ENCODE measurements around the gene GALNT18. TPM values are rescaled to one million over a fixed set of nuclear protein-coding genes. Genes with fewer than 3 reads are reported as not detected.
A peak's percentile ranks its signal among the peaks of the same experiment; 100 is the strongest.

Gene GALNT18
- total RNA-seq, 5 donors from 2014 or later (not counting 1 experiment from before 2014, with no cell fraction given), result 0.10 to 0.15 TPM; not detected in 3

DNA sequence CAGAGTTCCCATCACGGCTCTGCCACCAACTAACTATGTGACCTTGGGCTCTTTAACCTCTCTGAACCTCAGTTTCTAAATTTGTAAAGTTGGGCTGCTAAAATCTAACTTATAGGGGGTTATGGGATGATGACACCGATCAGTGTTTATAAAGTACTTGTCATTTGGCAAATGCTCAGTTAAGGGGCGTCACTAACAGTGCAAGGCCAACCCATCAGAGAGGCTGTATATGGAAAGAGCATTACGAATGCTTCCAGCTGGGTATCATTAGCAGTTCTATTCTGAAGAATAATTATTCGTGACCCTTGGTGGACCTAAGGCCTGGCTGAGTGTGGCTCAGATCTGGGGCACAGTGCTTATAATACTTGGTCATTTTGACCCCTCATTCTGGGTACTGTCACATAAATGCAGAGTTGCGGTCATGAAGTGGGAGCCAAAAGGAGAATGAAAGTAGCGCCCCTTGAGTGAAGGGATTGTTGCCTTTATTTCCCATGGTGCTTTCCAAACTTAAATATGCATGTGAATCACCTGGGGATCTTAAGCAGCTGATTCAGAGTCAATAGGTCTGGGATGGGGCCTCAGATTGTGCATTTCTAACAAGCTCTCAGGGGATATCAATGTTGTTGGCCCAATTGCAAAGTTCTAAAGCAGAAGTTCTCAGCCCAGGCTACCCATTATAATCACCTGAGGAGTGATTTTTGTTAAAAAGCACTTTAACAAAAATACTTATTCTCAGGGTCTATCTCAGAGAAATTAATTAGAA lies 384.6 kb downstream of the GALNT18 start:
- Histone ChIP-seq H3K9me3 (no peaks in the 10 kb centered on the region), H3K36me3 (ENCODE audit: control insufficient read depth in 2 of 2, extremely low read depth in 1 of 2, insufficient read depth in 1 of 2, low read length in 1 of 2) (no peaks in the 10 kb centered on the region), H3K27me3 (replicated peaks in 1 of 2; ENCODE audit: control insufficient read depth in 2 of 2, extremely low read depth in 1 of 2, insufficient read depth in 2 of 2, low read length in 1 of 2) (no peaks in the 10 kb centered on the region), H3K4me3 (ENCODE audit: control insufficient read depth in 1 of 2, extremely low read depth in 1 of 2, low read length in 1 of 2) (no peak overlapping the region), H3K4me1 (ENCODE audit: control insufficient read depth in 1 of 2, extremely low read depth in 1 of 2, insufficient read depth in 2 of 2, low read length in 2 of 2) (no peaks in the 10 kb centered on the region), H3K27ac (ENCODE audit: low read length) (no peak overlapping the region)
- ATAC-seq (replicated peaks in 1 of 4), result no peak
- Mint-ChIP-seq H3K36me3 (no peaks in the 10 kb centered on the region), H3K4me1 (peaks cover under 1 to 6% (median 4%) of the 10 kb centered on the region in 3 donors), H3K9me3 (peaks cover 0 to 4% (median 3%) of the 10 kb centered on the region in 3 donors), H3K27me3 (peaks cover 5 to 9% of the 10 kb centered on the region in 2 donors), H3K27ac (no peak overlapping the region), H3K4me3 (no peak overlapping the region)
- ChIA-PET CTCF (no interaction called here), POLR2A (no interaction called here)
- WGBS (ENCODE audit: insufficient coverage), result 88% methylated on average over 4 of the region's 7 CpGs
- DNase-seq, result no peak

DNA sequence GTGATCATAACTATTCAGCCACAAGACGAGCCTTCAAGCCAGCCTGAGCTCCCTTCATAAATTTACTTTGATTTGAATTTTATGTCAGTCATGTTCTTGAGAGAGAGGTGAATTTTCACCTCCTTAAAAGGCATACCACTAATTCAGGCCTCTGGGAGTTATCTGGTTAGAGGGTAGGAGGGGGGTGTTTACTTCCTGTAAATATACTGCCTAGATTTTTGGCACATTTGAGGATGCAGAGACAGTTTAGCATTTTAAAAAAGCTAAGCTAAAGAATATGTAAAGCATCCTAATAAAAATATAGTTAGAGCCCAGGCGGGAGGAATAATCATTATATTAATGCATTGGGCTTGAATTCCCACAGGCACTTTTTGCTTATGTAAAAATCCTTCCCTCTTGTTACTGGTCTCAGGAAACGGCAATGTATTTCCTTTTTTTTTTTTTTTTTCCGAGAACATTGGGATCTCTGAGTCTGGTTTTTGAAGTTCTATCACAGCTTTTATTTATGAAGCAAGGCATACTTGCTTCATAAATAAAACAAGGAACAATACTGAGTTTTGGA lies 385.2 kb downstream of the GALNT18 start:
- Histone ChIP-seq H3K4me1 (ENCODE audit: control insufficient read depth in 1 of 2, extremely low read depth in 1 of 2, insufficient read depth in 2 of 2, low read length in 2 of 2) (no peaks in the 10 kb centered on the region), H3K36me3 (ENCODE audit: control insufficient read depth in 2 of 2, extremely low read depth in 1 of 2, insufficient read depth in 1 of 2, low read length in 1 of 2) (no peaks in the 10 kb centered on the region), H3K27ac (ENCODE audit: low read length) (no peak overlapping the region), H3K9me3 (no peaks in the 10 kb centered on the region), H3K27me3 (replicated peaks in 1 of 2; ENCODE audit: control insufficient read depth in 2 of 2, extremely low read depth in 1 of 2, insufficient read depth in 2 of 2, low read length in 1 of 2) (no peaks in the 10 kb centered on the region), H3K4me3 (ENCODE audit: control insufficient read depth in 1 of 2, extremely low read depth in 1 of 2, low read length in 1 of 2) (no peak overlapping the region)
- ChIA-PET POLR2A (no interaction called here), CTCF (interaction anchor here in 1 of 2 donors (0.7 to 1.0 kb wide), 2 partner anchors 77 to 208 kb away, joined by 3 to 4 read pairs; no protein-coding TSS in a partner anchor)
- Mint-ChIP-seq H3K9me3 (peaks cover 0 to 4% (median 3%) of the 10 kb centered on the region in 3 donors), H3K27ac (no peak overlapping the region), H3K4me1 (peaks cover 0 to 2% (median 0%) of the 10 kb centered on the region in 3 donors), H3K36me3 (no peaks in the 10 kb centered on the region), H3K4me3 (no peak overlapping the region), H3K27me3 (peaks cover 5% of the 10 kb centered on the region in 2 donors)
- WGBS (ENCODE audit: insufficient coverage), result 100% methylated on average over 1 of the region's 4 CpGs
- no peak for DNase-seq
- no peak for ATAC-seq (replicated peaks in 1 of 4)

DNA sequence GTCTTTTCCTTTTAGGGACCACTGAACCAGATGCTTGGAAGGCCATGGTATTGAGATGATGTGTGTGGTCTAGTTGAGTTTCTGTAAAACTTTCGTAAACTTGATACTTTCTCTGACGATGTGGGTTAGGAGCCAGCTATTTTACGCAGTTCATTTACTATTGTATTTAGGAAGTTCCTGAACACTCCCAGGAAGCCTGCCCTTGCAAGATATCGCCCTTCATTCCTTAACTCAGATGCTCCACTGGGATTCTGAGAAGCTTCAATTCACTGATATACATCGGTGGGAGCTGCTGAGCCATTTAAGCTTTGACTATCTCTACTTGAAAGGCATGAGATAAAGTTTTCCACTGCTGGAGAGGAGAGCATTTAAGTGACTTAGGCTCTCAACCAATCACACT lies 390.0 kb downstream of the GALNT18 start:
- ChIA-PET CTCF (interaction anchor here in 1 of 2 donors (0.5 to 1.2 kb wide), 2 partner anchors 8 to 205 kb away, joined by 3 to 4 read pairs; no protein-coding TSS in a partner anchor), POLR2A (no interaction called here)
- DNase-seq, result no peak
- Histone ChIP-seq H3K4me1 (ENCODE audit: control insufficient read depth in 1 of 2, extremely low read depth in 1 of 2, insufficient read depth in 2 of 2, low read length in 2 of 2) (no peaks in the 10 kb centered on the region), H3K4me3 (ENCODE audit: control insufficient read depth in 1 of 2, extremely low read depth in 1 of 2, low read length in 1 of 2) (no peak overlapping the region), H3K36me3 (ENCODE audit: control insufficient read depth in 2 of 2, extremely low read depth in 1 of 2, insufficient read depth in 1 of 2, low read length in 1 of 2) (no peaks in the 10 kb centered on the region), H3K27me3 (replicated peaks in 1 of 2; ENCODE audit: control insufficient read depth in 2 of 2, extremely low read depth in 1 of 2, insufficient read depth in 2 of 2, low read length in 1 of 2) (peaks cover 0 to 16% of the 10 kb centered on the region in 2 experiments), H3K27ac (ENCODE audit: low read length) (no peak overlapping the region), H3K9me3 (no peaks in the 10 kb centered on the region)
- Mint-ChIP-seq H3K27ac (no peak overlapping the region), H3K4me3 (no peak overlapping the region), H3K4me1 (no peaks in the 10 kb centered on the region), H3K27me3 (peaks cover 14 to 17% of the 10 kb centered on the region in 2 donors), H3K36me3 (no peaks in the 10 kb centered on the region), H3K9me3 (no peaks in the 10 kb centered on the region)
- no peak for ATAC-seq (replicated peaks in 1 of 4)
- WGBS (ENCODE audit: insufficient coverage), result 64% methylated on average over 2 of the region's 5 CpGs

DNA sequence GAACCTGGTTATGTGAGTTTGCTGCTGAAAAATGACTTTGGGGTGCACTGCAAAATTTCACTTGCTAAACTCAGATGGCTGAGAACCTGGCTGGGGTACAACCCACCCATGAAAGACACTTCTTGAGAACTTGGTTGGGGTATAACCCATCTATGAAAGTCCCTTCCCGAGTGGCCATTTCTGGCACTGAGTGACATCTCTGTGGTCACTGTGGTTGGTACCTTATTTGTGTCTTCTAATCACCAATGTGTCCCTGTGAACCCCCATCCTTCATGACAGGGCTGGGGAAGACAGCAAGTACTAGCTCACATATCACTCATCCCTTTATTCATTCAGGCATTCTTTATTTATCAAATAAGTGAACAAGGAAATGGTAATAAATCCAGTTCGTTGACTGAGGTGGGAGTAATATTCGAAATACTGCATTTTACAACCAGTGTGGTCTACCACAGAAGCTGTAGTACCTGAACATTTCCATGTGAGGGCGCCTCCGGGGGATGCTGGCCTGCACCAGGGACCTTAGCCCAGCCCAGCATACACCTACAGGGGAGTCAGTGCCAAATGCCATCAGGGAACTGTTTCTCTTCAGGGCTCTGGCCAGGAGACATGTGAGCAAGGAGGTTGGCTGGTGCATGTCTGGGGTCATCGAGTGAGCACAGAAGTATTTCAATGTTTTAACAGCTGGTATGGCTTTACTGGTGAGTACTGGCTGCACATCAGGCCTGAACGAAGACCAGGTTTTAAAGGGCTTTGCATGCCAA lies 390.8 kb downstream of the GALNT18 start:
- Mint-ChIP-seq H3K4me3 (no peak overlapping the region), H3K9me3 (no peaks in the 10 kb centered on the region), H3K4me1 (no peaks in the 10 kb centered on the region), H3K27me3 (peaks cover 14 to 17% of the 10 kb centered on the region in 2 donors), H3K27ac (no peak overlapping the region), H3K36me3 (no peaks in the 10 kb centered on the region)
- ATAC-seq (replicated peaks in 1 of 4) (no peak), DNase-seq (peak in 6 of 35 experiments; percentile 3 to 21 (median 8))
- Histone ChIP-seq H3K9me3 (no peaks in the 10 kb centered on the region), H3K4me3 (ENCODE audit: control insufficient read depth in 1 of 2, extremely low read depth in 1 of 2, low read length in 1 of 2) (no peak overlapping the region), H3K4me1 (ENCODE audit: control insufficient read depth in 1 of 2, extremely low read depth in 1 of 2, insufficient read depth in 2 of 2, low read length in 2 of 2) (no peaks in the 10 kb centered on the region), H3K36me3 (ENCODE audit: control insufficient read depth in 2 of 2, extremely low read depth in 1 of 2, insufficient read depth in 1 of 2, low read length in 1 of 2) (no peaks in the 10 kb centered on the region), H3K27ac (ENCODE audit: low read length) (no peak overlapping the region), H3K27me3 (replicated peaks in 1 of 2; ENCODE audit: control insufficient read depth in 2 of 2, extremely low read depth in 1 of 2, insufficient read depth in 2 of 2, low read length in 1 of 2) (peaks cover 0 to 16% of the 10 kb centered on the region in 2 experiments)
- 49% methylated on average over 4 of the region's 7 CpGs for WGBS (ENCODE audit: insufficient coverage)
- CTCF ChIA-PET, result interaction anchor here (0.5 to 0.6 kb wide), 2 partner anchors 9 to 1267 kb away, joined by 3 to 4 read pairs; no protein-coding TSS in a partner anchor
- POLR2A ChIA-PET, result no interaction called here

DNA sequence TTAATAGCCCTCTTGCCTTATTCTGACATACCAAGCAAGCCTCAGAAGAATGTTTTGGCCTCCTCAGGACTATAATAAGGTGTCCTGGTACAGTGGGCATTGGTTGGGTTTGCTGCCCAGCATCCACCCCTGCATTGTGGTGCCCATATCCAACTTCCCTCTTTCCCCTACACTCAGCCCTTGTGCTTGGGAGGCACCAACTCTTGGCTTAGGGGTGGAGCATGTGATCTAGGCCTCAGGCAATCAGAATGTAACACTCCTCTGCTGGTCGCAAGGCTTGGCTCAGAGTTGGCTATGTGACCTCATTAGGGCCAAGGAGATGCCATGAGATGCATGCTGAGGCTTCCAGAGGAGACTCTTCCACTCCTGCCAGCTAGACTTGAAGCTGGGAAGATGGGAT lies 391.7 kb downstream of the GALNT18 start:
- H3K36me3 ChIP-seq (ENCODE audit: control insufficient read depth in 2 of 2, extremely low read depth in 1 of 2, insufficient read depth in 1 of 2, low read length in 1 of 2), result no peaks in the 10 kb centered on the region
- H3K27me3 ChIP-seq (replicated peaks in 1 of 2; ENCODE audit: control insufficient read depth in 2 of 2, extremely low read depth in 1 of 2, insufficient read depth in 2 of 2, low read length in 1 of 2), result peaks cover 0 to 16% of the 10 kb centered on the region in 2 experiments
- POLR2A ChIA-PET, result no interaction called here
- no peak overlapping the region for H3K27ac ChIP-seq (ENCODE audit: low read length)
- Mint-ChIP-seq H3K27me3 (peaks cover 14 to 17% of the 10 kb centered on the region in 2 donors), H3K4me1 (no peaks in the 10 kb centered on the region), H3K36me3 (no peaks in the 10 kb centered on the region), H3K9me3 (no peaks in the 10 kb centered on the region), H3K27ac (no peak overlapping the region), H3K4me3 (no peak overlapping the region)
- H3K4me3 ChIP-seq (ENCODE audit: control insufficient read depth in 1 of 2, extremely low read depth in 1 of 2, low read length in 1 of 2), result no peak overlapping the region
- no peaks in the 10 kb centered on the region for H3K4me1 ChIP-seq (ENCODE audit: control insufficient read depth in 1 of 2, extremely low read depth in 1 of 2, insufficient read depth in 2 of 2, low read length in 2 of 2)
- DNase-seq, result no peak
- CTCF ChIA-PET, result no interaction called here
- H3K9me3 ChIP-seq, result no peaks in the 10 kb centered on the region
- 100% methylated on average over 1 of the region's 1 CpG for WGBS (ENCODE audit: insufficient coverage)
- ATAC-seq (replicated peaks in 1 of 4), result no peak

DNA sequence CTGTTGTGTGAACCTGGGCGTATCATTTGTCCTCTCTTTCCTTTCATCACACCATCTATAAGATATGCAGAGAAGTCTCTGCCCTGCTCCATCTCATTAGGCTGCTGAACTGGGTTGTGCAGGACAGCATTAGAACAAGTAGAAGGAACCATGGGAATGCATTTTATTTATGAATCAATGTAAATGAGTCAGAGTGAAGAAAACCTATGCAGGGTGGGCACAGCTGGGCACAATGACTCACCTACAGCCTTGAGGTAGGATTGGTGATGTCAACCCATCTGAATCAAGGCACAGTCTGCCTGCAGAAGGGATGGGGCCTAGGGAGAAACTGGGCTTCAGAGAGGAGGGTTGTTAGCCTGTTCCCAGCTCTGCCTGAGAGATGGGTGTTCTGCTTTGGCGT lies 392.2 kb downstream of the GALNT18 start:
- Histone ChIP-seq H3K27ac (ENCODE audit: low read length) (no peak overlapping the region), H3K4me1 (ENCODE audit: control insufficient read depth in 1 of 2, extremely low read depth in 1 of 2, insufficient read depth in 2 of 2, low read length in 2 of 2) (no peaks in the 10 kb centered on the region), H3K4me3 (ENCODE audit: control insufficient read depth in 1 of 2, extremely low read depth in 1 of 2, low read length in 1 of 2) (no peak overlapping the region), H3K36me3 (ENCODE audit: control insufficient read depth in 2 of 2, extremely low read depth in 1 of 2, insufficient read depth in 1 of 2, low read length in 1 of 2) (no peaks in the 10 kb centered on the region), H3K27me3 (replicated peaks in 1 of 2; ENCODE audit: control insufficient read depth in 2 of 2, extremely low read depth in 1 of 2, insufficient read depth in 2 of 2, low read length in 1 of 2) (peaks cover 0 to 16% of the 10 kb centered on the region in 2 experiments), H3K9me3 (no peaks in the 10 kb centered on the region)
- Mint-ChIP-seq H3K27me3 (peaks cover 14 to 17% of the 10 kb centered on the region in 2 donors), H3K4me3 (no peak overlapping the region), H3K9me3 (no peaks in the 10 kb centered on the region), H3K36me3 (no peaks in the 10 kb centered on the region), H3K27ac (no peak overlapping the region), H3K4me1 (no peaks in the 10 kb centered on the region)
- no CpG with 5 or more reads among the region's 2 CpGs for WGBS (ENCODE audit: insufficient coverage)
- no peak for DNase-seq
- ATAC-seq (replicated peaks in 1 of 4), result no peak
- POLR2A ChIA-PET, result no interaction called here
- CTCF ChIA-PET, result no interaction called here
